GM19438 (cell line): ENCODE data around the gene MCM10.
"Not testable (repeated sequence)": the region's sequence is repeated elsewhere in the genome, so short reads cannot be mapped to it uniquely, and the experiment has no call there.

Experiments
- ATAC-seq: cut with Tn5 transposase; IDR thresholded peaks from one replicate; pipeline ENCODE4 v1.9.1; 2021; ENCODE audit warnings: low read depth; ENCODE audit not compliant: unreplicated experiment

MCM10 gene

GRCh38 chr10:13219685-13220670 lies 58.6 kb downstream of the MCM10 start:
- ATAC-seq: peak; percentile 75

DNA sequence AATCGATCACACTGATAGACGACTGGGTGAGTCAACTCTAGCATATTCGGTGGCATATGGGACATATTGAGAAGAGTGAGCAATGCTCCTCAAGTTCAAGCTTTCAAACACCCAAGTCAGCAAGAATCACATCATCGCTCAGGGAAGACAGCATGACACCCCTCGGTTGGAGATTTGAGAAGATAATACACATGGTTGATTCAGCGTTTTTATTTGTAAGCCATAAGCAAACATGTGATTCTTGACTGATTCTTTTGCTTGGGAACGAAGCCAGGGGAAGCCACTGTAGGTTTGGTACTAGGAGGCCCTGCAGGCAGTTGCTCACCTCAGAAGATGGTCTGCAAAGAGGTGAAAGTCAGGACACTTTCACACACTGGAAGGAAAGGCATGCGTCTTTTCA lies 60.2 kb downstream of the MCM10 start:
- ATAC-seq: no peak

DNA sequence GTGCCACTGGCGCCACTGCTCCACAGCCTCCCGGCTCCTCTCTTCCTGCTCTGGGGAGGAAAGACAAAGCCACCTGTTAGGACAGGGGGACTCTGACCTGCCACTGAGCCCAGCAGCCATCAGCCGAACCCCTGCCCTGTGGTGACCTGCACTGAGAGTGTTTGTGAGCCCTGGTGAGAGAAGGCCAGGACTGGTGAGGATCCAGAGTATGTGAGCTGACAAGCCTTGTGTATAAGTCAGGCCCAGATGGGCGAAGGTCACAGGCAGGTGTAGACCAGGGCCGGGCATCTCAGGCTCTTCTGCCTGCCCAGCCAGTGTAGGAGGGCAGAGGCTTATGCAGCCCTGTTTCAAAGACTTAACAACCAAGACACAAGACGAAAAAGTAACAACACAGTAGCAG lies 60.8 kb downstream of the MCM10 start:
- ATAC-seq: no peak

DNA sequence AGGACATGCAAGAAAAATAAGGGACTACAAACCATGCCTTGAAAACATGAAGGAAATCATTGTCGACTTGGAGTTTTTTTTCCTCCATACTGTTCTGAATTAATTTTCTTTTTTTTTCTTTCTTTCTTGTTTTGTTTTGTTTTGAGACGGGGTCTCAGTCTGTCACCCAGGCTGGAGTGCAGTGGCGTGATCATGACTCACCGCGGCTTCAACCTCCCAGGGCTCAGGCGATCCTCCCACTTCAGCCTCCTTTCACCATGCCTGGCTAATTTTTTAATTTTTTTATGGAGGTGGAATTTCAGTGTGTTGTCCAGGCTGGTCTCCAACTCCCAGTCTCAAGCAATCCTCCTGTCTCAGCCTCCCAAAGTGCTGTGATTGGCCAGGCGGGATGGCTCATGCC lies 61.2 kb downstream of the MCM10 start:
- no peak for ATAC-seq

DNA sequence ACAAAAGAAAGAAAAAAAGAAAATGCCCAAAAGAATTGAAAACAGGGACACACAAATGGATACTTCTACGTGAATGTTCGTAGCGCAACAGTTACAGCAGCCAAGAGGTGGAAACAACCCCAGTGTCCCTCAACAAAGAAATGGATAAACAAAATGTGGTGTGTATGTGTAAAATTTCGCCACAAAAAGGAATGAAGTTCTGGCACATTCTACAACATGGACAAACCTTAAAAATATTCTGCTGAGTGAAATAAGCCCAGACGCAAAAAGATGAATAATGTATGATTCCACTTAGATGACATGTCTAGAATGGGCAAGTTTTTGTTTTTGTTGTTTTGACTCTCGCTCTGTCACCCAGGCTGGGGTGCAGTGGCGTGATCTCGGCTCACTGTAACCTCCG lies 61.9 kb downstream of the MCM10 start:
- no peak for ATAC-seq

DNA sequence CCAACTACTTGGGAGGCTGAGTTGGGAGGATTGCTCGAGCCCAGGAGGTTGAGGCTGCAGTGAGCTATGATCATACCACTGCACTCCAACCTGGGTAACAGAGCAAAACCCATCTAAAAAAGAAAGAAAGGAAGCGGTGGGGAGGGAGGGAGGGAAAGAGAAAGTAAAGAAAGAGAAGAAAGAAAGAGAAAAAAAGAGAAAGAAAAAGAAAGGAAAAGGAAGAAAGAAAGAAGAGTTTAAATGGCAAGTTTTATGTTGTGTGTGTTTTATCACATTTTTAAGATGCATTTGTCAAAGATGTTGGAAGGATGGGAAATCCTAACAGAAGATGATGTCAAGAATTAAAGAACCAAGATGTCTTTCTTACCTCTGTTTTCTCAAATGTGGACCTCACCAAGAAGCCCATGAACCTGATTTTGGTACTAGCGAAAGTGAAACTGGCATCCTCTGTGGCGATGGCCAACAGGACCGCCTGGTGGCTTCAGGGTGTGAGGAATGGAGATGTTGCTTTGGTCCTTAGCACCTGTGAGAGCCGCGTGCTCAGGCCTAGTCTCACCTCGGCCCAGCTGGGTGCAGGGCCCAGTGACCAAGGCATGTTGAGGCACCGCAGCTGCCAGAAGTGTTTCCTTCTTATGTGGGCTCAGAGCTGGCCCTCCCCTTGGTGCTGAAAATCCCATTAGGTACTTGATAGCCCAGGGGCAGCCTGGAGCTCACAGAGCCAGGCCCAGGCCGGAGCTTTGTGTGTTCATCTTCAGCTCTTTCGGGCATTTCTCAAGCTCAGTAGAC lies 63.0 kb downstream of the MCM10 start:
- ATAC-seq: no peak

DNA sequence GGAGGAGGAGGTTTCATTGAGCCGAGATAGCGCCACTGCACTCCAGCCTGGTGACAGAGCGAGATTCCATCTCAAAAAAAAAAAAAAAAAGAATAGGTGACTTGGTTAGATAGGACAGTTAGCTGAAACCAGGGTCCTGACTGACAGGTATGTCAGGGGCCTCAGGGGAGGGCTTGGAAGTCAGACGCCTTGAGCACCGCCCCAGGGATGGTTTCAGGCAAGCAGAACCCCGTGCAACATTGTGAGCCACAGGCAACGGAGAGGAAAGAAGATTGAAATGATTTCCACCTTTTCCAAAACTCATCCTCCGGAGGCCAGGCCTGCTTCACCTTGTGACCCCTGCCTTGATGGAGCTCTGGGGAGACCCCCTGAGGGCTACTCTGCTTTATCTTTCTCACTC lies 64.2 kb downstream of the MCM10 start:
- ATAC-seq: no peak

DNA sequence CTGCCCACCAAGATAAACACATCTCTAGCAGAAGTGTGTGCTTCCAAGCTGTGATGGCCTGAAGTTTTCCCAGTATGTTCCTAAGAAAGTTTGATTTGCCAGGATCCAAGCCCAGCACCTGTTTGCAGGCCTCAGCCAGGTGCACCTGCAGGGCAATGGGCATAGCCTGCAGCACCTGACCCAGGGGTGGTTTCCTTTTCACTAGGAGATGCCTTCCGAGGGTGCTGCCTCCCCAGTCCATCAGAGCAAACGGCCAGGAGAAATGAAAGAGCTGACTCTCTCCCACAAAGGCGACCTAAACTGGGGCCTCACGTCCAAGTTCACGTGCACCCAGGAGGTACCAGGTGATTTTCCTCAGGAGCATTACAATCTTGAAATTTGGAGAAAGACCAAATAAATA lies 65.7 kb downstream of the MCM10 start:
- ATAC-seq: no peak

DNA sequence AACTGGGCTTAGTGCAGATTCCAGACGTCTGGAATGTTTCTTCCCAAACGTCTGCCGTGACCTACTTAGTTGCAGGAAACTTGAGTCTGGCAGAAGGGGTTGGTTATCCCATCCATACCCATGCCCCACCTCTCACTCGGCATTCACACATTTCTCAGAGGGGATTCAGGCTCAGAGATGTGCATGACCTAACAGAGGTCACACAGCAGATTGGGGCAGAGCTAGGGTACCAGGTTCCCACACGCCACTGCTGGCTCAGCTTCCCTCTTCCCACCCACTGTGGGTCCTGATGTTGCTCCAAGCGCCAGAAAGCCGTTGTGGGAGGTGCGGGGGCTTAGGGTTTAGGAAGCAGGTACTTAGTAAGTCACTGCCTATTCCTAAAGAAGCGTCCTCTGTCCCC lies 69.8 kb downstream of the MCM10 start:
- no peak for ATAC-seq

DNA sequence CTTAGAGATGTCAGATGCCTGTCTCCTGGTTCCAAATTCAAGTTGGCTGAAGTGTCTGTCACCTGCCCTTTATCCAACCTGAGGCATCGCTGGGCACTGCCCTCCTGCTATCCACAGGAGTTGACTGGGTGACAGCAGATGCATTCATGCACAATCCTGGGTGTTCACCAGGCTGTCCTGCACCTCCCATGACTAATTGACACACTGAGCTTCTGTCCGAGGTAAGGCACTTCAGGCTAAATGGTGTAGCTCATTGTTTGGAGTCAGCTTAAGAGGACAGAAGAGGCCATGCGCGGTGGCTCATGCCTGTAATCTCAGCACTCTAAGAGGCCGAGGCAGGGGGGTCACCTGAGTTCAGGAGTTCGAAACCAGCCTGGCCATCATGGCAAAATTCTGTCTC lies 70.5 kb downstream of the MCM10 start:
- ATAC-seq: no peak

DNA sequence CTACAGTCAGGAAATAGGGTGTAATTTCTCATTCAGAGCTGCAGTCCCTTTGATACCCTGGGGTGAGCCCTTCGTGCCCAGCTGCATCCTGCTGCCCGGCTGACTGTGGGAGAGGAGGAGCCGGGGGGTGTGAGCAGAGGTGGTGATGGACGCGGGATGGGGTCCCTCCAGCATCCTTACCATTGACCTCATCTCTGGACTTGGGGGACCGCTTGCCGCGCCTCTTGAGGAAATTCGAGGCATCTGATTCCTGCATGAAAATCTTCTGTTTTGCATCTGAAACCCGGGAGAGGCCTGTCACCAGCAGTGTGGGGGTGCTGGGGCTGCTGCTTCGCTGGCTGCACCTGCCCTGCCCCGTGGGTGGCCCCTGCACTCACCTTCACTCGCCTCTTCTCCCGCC lies 72.0 kb downstream of the MCM10 start:
- ATAC-seq: no peak

DNA sequence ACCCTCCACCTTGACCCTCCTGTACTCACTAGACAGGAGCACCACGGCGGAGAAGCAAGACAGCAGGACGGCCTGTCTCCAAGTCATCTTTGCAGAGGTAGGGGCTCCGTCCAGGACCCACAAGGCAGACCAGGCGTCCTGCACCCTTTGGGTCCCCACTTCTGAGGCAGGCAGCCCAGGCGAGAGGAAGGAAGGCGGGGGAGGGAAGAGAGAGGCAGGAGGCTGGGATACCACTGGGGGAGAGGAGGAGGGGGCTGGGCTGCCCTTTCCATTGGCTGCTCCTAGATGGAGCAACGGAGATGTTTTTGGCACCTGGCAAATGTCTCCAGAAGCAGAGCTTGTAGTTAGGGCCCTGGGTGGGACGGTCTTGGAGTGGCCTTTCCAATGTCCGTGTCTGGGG lies 72.8 kb downstream of the MCM10 start, which contains the start of gene UCMA:
Gene UCMA (minus strand): TSS at position 203 of the 400 bp plus-strand sequence. CDS start 116 bp downstream, at position 87.
- no peak for ATAC-seq

DNA sequence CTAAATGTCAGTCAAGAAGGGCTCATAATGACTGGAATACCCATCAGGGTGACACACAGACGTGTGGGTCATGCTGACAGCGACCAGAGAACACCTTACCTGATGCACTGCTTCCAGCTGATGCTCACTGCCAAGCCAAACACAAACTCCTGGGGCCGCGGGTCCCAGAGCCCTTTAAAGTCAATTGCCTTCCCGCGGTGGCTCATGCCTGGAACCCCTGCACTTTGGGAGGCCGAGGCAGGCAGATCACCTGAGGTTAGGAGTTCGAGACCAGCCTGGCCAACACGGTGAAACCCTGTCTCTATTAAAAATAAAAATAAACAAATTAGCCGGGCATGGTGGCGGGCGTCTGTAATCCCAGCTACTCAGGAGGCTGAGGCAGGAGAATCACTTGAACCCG lies 73.4 kb downstream of the MCM10 start:
- not testable (repeated sequence) for ATAC-seq

- no peak for ATAC-seq
These were observed 75.3 kb downstream of the MCM10 start for GRCh38 chr10:13236638-13237037.

DNA sequence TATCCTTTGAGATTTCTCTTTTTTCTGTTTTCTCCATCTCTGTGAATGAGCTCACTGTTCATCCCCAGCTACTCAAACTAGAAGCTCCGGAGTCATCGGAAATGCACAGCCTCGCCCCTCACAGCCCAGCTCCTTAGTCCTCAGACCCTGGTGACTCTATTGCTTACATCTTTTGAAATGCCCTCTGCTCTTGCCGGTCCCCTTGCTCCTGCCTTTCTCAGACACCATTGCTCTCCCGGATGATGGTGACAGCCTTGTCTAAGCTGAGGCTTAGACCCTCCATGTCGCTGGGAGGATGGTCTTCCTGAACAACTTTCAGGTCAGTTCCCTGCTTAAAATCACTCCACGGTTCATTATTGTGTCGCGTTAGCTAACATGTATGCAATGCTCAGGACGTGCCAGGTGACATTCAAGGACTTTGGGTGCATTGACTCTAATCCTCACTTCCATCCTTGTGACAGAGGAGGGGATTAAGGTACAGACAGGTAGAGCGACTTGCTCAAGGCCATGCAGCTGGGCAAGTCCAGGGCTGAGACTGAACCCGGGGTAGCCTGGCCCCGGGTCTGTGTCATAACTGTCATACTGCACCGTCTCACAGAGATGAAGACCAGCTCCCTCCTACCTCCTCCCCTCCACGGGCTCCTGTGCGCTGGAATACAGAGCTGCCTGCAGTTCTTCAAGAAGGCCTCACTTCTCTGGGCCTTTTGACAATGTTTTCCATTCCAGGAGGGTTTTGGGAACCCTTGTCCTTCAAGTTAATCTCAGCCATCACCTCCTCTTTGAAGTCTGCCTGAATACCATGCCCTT lies 77.1 kb downstream of the MCM10 start:
- ATAC-seq: no peak

DNA sequence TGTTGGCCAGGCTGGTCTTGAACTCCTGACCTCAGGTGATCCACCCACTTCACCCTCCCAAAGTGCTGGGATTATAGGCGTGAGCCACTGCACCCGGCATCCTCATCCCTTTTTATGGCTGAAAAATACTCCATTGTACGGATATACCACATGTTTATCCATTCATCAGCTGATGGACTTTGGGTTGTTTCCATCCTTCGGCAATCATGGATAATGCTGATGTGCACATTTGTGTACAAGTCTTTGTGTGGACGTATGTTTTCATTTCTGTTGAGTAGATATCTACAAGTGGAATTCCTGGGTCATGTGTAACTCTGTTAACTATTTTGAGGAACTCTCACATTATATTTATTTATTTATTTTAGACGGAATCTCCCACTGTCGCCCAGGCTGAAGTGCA lies 78.6 kb downstream of the MCM10 start:
- no peak for ATAC-seq

GRCh38 chr10:13241613-13242012 lies 80.3 kb downstream of the MCM10 start:
- ATAC-seq: no peak

GRCh38 chr10:13242260-13242659 lies 80.9 kb downstream of the MCM10 start:
- not testable (repeated sequence) for ATAC-seq

DNA sequence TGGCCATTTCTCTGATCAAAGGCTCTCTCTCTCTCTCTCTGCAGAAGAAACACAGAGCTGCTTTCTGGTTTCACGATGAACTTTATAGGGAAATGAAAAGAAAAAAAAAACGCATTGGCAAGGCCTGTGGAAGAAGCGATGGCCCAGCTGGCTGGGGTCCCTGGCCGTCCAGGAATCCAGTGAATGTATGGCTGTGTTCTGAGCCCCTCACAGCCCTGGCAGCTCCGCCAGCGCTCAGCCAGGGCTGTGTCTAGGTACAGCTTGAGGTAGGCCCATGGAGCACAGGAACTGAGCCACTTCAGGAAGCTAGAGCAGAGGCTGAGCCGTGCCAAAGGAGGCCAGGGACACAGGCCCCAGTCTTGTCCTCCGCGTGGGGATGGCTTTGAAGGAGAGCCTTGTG lies 85.9 kb downstream of the MCM10 start:
- no peak for ATAC-seq

- ATAC-seq: no peak
These were observed 86.4 kb downstream of the MCM10 start for GRCh38 chr10:13247784-13248183.

GRCh38 chr10:13253726-13254125 lies 92.4 kb downstream of the MCM10 start:
- no peak for ATAC-seq
